GM18907 (cell line): ENCODE measurements around the gene DAZ2.
"Not testable (repeated sequence)": the region's sequence is repeated elsewhere in the genome, so short reads cannot be mapped to it uniquely, and the experiment has no call there.

Experiments used
- ATAC-seq: cut with Tn5 transposase; IDR thresholded peaks from one replicate; pipeline ENCODE4 v1.9.1; 2021; ENCODE audit warnings: mild to moderate bottlenecking, moderate library complexity; ENCODE audit not compliant: unreplicated experiment

The DAZ2 gene

GRCh38 chrY:23219233-23219632 is at the start of gene DAZ2:
DAZ2 (plus strand) TSS chrY:23219533; CDS start chrY:23219741, 208 bp downstream.
- ATAC-seq: not testable (repeated sequence)

- ATAC-seq: not testable (repeated sequence)
These were observed 20.4 kb upstream of the DAZ2 start, which contains the start of gene DAZ1 for GRCh38 chrY:23198908-23199307. DAZ1 (minus strand) TSS chrY:23199008; CDS start chrY:23198800, 208 bp downstream.

- ATAC-seq: not testable (repeated sequence)
These were observed 11.9 kb upstream of the DAZ2 start for GRCh38 chrY:23207455-23207854.

GRCh38 chrY:23209802-23210495 is 9.4 kb upstream of the DAZ2 start:
- ATAC-seq: not testable (repeated sequence)

- not testable (repeated sequence) for ATAC-seq
These were observed 8.7 kb upstream of the DAZ2 start for GRCh38 chrY:23210681-23211080.
